HEK293T (cell line): Measurements from ENCODE around the gene NUAK1.

Source experiments
- CTCF ChIA-PET: fragments of 350-600 bp; formaldehyde crosslinking; extraction: SDS; loops from one replicate; lab custom pipeline; 2021; ENCODE audit warnings: antibody characterized with exemption, inconsistent platforms; lab: Yijun Ruan, JAX
- POLR2A ChIA-PET: fragments of 350-600 bp; formaldehyde crosslinking; extraction: SDS; loops from one replicate; lab custom pipeline; 2020; ENCODE audit warnings: antibody characterized with exemption, inconsistent platforms; lab: Yijun Ruan, JAX
- DNase-seq: peaks from one replicate; pipeline ENCODE4 v3.0.0; 2012; ENCODE audit warnings: mixed read lengths; ENCODE audit errors: extremely low spot score
- ARNT ChIP-seq: fragments of 450-650 bp; IDR thresholded peaks from 2 replicates; pipeline ENCODE4 v1.6.1; 2017; ENCODE audit warnings: mild to moderate bottlenecking
- BHLHE40 ChIP-seq: fragments of 450-650 bp; IDR thresholded peaks from 2 replicates; pipeline ENCODE4 v1.6.1; 2016; ENCODE audit warnings: mild to moderate bottlenecking, moderate library complexity, borderline replicate concordance
- CTBP1 ChIP-seq: fragments of 450-650 bp; IDR thresholded peaks from 2 replicates; pipeline ENCODE4 v1.6.1; 2016; ENCODE audit warnings: borderline replicate concordance
- ELF4 ChIP-seq: fragments of 450-650 bp; IDR thresholded peaks from 2 replicates; pipeline ENCODE4 v1.6.1; 2017; ENCODE audit warnings: antibody characterized with exemption
- FOXA1 ChIP-seq: fragments of 450-650 bp; IDR thresholded peaks from 2 replicates; pipeline ENCODE4 v1.6.1; 2016; ENCODE audit warnings: mild to moderate bottlenecking
- FOXK2 ChIP-seq: fragments of 450-650 bp; IDR thresholded peaks from 2 replicates; pipeline ENCODE4 v1.6.1; 2016; ENCODE audit warnings: mild to moderate bottlenecking
- FOXM1 ChIP-seq: fragments of 450-650 bp; IDR thresholded peaks from 2 replicates; pipeline ENCODE4 v1.6.1; 2017; ENCODE audit warnings: mild to moderate bottlenecking, borderline replicate concordance
- HDGF ChIP-seq: fragments of 450-650 bp; IDR thresholded peaks from 2 replicates; pipeline ENCODE4 v1.6.1; 2017; ENCODE audit warnings: antibody characterized with exemption, borderline replicate concordance
- L3MBTL2 ChIP-seq: fragments of 450-650 bp; conservative IDR thresholded peaks from 2 replicates; pipeline ENCODE4 v1.6.1; 2016; ENCODE audit warnings: mild to moderate bottlenecking
- LEF1 ChIP-seq: fragments of 450-650 bp; IDR thresholded peaks from 2 replicates; pipeline ENCODE4 v1.6.1; 2017; ENCODE audit warnings: mild to moderate bottlenecking, borderline replicate concordance
- NFRKB ChIP-seq: fragments of 450-650 bp; IDR thresholded peaks from 2 replicates; pipeline ENCODE4 v1.6.1; 2016; ENCODE audit warnings: mild to moderate bottlenecking, moderate library complexity
- SP1 ChIP-seq: fragments of 450-650 bp; IDR thresholded peaks from 2 replicates; pipeline ENCODE4 v1.6.1; 2017
- SUZ12 ChIP-seq: fragments of 450-650 bp; IDR thresholded peaks from 2 replicates; pipeline ENCODE4 v1.6.1; 2016; ENCODE audit warnings: mild to moderate bottlenecking
- TARDBP ChIP-seq: fragments of 450-650 bp; IDR thresholded peaks from 2 replicates; pipeline ENCODE4 v1.6.1; 2016
- ZNF384 ChIP-seq: fragments of 450-650 bp; IDR thresholded peaks from 2 replicates; pipeline ENCODE4 v1.6.1; 2016
- TF ChIP-seq, protein P1 (sequence below): fragments of 450-650 bp; IDR thresholded peaks from 2 replicates; pipeline ENCODE4 v1.6.1; 2016

Gene NUAK1

DNA sequence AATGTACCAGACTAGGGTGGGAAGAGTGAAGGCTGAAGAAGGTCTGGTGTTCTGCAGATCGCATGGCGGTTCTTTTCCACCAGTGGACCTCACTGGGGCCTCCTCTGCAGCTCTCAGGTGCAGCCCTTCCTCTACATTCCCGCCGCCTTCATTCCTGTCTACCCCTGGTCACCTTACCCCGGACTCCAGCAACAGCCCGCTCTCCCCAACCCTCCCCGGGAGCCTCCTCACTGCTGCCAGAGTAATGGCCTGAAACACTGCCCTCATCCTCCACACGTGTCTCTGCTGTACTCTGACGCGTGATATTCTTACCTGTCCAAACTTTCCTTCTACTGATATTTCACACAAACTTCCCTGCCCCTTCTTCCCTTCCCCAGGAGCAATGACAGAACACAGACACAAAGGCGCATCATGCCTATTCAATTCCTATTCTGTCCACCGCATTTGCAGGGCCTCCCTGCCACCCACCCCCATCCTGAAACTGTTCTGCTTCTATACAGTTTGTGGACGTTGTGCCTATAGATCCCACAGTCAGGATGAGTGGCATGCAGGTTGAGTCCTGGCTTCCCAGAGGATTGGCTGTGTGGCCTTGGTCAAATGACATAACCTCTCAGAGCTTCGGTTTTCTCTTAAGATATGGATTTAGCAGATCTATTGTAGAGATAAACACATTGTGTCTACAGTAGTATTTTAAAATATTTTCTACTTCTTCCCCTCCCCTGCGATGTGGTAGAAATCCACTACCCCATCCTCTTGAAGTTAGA is 1.7 kb upstream of the NUAK1 start:
- POLR2A ChIA-PET, result interaction anchor here (1.6 to 2.2 kb wide), 2 partner anchors 9 to 58 kb away, joined by 6 to 7 read pairs; no protein-coding TSS in a partner anchor
- CTCF ChIA-PET, result no interaction called here
- DNase-seq, result no peak
- TF ChIP-seq CTBP1, result no peak
- no peak for TF ChIP-seq HDGF
- no peak for TF ChIP-seq SP1
- TF ChIP-seq FOXM1, result no peak
- TF ChIP-seq ELF4, result no peak
- no peak for TF ChIP-seq TARDBP
- no peak for TF ChIP-seq BHLHE40
- TF ChIP-seq, protein P1, sequence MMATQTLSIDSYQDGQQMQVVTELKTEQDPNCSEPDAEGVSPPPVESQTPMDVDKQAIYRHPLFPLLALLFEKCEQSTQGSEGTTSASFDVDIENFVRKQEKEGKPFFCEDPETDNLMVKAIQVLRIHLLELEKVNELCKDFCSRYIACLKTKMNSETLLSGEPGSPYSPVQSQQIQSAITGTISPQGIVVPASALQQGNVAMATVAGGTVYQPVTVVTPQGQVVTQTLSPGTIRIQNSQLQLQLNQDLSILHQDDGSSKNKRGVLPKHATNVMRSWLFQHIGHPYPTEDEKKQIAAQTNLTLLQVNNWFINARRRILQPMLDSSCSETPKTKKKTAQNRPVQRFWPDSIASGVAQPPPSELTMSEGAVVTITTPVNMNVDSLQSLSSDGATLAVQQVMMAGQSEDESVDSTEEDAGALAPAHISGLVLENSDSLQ, result no peak
- no peak for TF ChIP-seq ARNT

DNA sequence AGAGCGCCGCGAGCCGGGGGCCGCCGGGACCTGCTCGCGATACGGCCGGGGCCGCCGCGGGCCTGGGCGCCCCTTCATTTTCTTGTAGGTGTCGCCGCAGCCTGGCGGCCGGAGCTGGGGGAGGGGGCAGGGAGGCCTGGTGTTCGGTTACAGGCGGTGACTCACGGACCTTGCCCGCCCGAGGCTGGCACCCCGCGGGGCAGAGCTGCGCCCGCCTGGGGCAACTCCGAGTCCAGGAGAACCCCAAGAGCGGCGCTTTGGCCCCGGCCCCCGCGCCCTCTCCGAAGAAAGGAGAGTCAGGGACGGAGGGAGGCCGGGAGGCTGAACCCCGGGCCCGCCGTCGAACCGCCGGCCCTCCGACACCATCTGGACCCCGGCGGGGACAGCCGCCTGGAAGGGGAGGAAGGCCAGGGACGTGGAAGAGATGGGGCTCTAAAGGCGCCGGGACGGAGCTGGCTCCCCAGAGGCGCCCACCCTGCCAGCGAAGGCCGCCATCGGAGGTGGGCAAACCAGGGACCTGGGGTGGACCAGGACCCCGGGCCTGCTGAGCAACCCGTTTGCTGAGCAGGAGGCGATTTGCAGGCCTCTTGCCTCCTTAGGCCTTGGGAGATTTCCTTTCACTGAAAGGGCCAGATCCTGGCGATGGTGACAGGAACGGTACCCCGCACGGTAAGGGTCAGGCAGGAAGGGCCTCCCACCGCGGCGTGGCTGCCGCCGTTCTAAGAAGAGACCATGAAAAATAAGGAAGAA is 843 bp upstream of the NUAK1 start:
- ChIA-PET CTCF (interaction anchor here (2.4 kb wide), 1 partner anchor 10 kb away, joined by 7 read pairs; no protein-coding TSS in a partner anchor), POLR2A (interaction anchor here (0.8 to 2.2 kb wide), 9 partner anchors 9 to 435 kb away, joined by 3 to 7 read pairs (median 4); no protein-coding TSS in a partner anchor)
- TF ChIP-seq LEF1, result 0 out of 2 replicates have a peak, but pooled peaks have one; percentile 32
- TF ChIP-seq SP1, result no peak
- TF ChIP-seq ARNT, result peak; percentile 2; the same call in 1 of the 2 replicates
- DNase-seq, result peak; percentile 70

DNA sequence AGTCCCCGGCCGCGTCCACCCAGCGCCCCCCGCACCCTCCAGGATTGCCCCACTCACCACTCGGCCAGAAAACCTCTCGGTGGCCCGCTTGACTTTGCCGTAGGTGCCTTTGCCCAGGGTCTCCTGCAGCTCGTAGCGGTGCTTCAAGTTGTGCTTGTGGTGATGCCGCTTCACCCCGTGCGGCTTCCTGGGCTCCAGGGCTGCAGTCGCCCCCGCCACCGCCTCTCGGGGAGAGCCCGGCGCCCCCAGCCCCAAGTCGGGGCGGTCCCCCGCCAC is 459 bp downstream of the NUAK1 start:
- ChIA-PET POLR2A (interaction anchor here (0.9 to 2.2 kb wide), 4 partner anchors 10 to 63 kb away, joined by 3 to 7 read pairs (median 4); no protein-coding TSS in a partner anchor), CTCF (interaction anchor here (1.8 to 2.4 kb wide), 2 partner anchors 11 to 86 kb away, joined by 5 to 7 read pairs; no protein-coding TSS in a partner anchor)

DNA sequence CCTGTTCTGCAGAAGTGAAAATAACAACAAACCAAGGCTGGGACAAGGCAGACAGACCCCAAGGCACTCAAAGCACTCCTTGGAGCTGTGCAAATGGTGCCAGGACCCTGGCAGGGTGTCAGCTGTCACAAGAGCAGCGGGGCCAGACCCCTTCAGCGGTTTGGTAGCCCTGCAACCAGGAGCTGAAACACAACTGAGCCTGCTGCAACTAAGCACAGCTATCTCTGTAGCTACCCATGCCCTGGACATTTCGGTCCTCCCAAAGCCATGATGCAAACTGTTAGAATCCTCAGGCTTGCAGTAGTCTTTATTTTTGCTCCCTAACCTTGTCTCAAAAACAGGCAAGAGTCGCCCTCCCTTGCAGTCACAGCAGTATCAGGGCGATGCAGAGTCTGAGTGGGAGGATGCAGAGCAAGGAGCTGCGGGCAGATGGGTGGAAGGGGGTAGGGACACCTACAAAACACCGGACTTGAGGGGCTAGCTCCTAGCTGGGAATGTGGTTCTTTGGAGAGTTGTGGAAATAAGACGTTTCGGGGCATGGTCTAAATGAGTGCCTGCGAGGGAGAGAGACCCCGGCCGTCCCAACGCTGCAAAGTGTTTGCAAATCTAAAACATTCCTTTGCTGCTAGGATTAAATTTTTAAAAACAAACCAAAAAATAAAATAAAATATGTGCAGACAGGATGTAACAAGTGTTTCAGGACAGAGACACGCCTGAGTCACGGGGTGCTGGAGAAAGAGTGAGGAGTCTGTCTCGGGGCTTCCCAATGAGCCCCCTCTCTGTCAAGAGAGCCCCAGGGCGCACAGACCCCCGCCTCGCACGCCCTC is 1.0 kb downstream of the NUAK1 start:
- CTCF ChIA-PET, result interaction anchor here (1.1 to 2.4 kb wide), 5 partner anchors 11 to 717 kb away, joined by 3 to 7 read pairs (median 5); no protein-coding TSS in a partner anchor

More for the DNA sequence above, 459 bp downstream of the NUAK1 start:
- no peak for DNase-seq
- no peak for TF ChIP-seq FOXK2
- TF ChIP-seq BHLHE40, result no peak
- no peak for TF ChIP-seq ZNF384
- no peak for TF ChIP-seq FOXA1
- no peak for TF ChIP-seq SUZ12
- no peak for TF ChIP-seq ELF4
- TF ChIP-seq ARNT, result no peak
- no peak for TF ChIP-seq HDGF
- TF ChIP-seq CTBP1, result no peak
- TF ChIP-seq TARDBP, result no peak

DNA sequence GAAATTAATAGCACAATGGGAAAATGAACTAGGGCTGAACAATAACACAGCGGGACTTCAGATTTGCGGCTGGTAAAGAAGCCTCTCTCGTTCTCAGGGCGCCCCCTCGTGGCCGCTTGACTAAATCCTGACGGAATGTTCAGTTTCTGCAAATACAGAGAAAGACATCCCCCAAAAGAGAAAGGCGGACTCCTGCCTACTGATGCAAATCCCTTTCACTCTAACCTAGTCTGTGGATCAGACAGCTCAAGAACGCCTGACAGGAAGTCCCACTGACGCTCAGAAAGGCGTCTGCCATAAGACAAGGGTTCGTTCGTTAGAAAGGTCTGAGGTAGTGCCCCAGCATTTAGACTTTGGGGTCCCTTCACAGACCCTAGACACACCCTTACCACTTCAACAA is 2.5 kb downstream of the NUAK1 start:
- CTCF ChIA-PET, result interaction anchor here (0.6 to 1.5 kb wide), 12 partner anchors 13 to 832 kb away, joined by 3 to 6 read pairs (median 3); no protein-coding TSS in a partner anchor
- peak; percentile 64 for DNase-seq
- TF ChIP-seq, protein P1, result no peak
- no peak for TF ChIP-seq SUZ12
- TF ChIP-seq FOXA1, result no peak
- TF ChIP-seq FOXK2, result no peak
- no peak for TF ChIP-seq ZNF384
- TF ChIP-seq ARNT, result no peak
- TF ChIP-seq SP1, result no peak
- POLR2A ChIA-PET, result no interaction called here

More for the DNA sequence above, 1.0 kb downstream of the NUAK1 start:
- DNase-seq, result no peak
- TF ChIP-seq, protein P1, result no peak
- TF ChIP-seq FOXA1, result no peak
- no peak for TF ChIP-seq CTBP1
- TF ChIP-seq ARNT, result no peak
- no peak for TF ChIP-seq ZNF384
- TF ChIP-seq SUZ12, result no peak
- no peak for TF ChIP-seq TARDBP
- no peak for TF ChIP-seq ELF4
- TF ChIP-seq FOXM1, result no peak
- TF ChIP-seq BHLHE40, result no peak
- no peak for TF ChIP-seq HDGF
- no peak for TF ChIP-seq L3MBTL2
- no peak for TF ChIP-seq LEF1
- no peak for TF ChIP-seq NFRKB
- TF ChIP-seq SP1, result no peak
- POLR2A ChIA-PET, result interaction anchor here (0.9 to 1.4 kb wide), 4 partner anchors 9 to 220 kb away, joined by 3 to 4 read pairs (median 3); no protein-coding TSS in a partner anchor
